Right lobe of liver (tissue), 4 donors: ENCODE results near the gene IKZF2.

ENCODE experiments used
- CTCF ChIP-seq, 4 donors: fragments of 200-600 bp in 3 of 4; fragments of 450-650 bp in 1 of 4; IDR thresholded peaks; one replicate each; pipeline versions ENCODE4 v1.5.1 to v1.8.0; 2016 to 2022; ENCODE audit warnings: antibody characterized with exemption in 4 of 4, mild to moderate bottlenecking in 2 of 4
- POLR2A ChIP-seq: fragments of 450-650 bp; IDR thresholded peaks from one replicate; pipeline ENCODE4 v1.6.1; 2017; ENCODE audit warnings: antibody characterized with exemption, mild to moderate bottlenecking
- donor health status: DM: no; HTN: no; CAD: no.
- donor health status: DM: no; HTN: no; CAD: no.
- donor health status: DM: no; HTN: yes; CAD: no.

- TF ChIP-seq CTCF (IDR thresholded peaks at IDR 0.05), result no peak
- TF ChIP-seq POLR2A, result no peak
These were observed 116.8 kb downstream of the IKZF2 start for GRCh38 chr2:213034585-213034984.
